Esophagus squamous epithelium (tissue), 4 donors: Measurements from ENCODE around the gene PSMA7.

Source experiments
- POLR2A ChIP-seq, 4 donors: fragments of 450-650 bp; IDR thresholded peaks; one replicate each; pipeline ENCODE4 v1.6.1; 2017; ENCODE audit warnings: antibody characterized with exemption in 4 of 4, mild to moderate bottlenecking in 4 of 4, moderate library complexity in 3 of 4
- TF ChIP-seq, protein P1 (sequence below), 6 experiments: fragments of 450-650 bp in 4 of 6; fragments of 200-600 bp in 2 of 6; sonication (generic) in 2 of 6; IDR thresholded peaks; one replicate each; pipeline ENCODE4 v1.5.1; 2016 to 2019; ENCODE audit warnings: antibody characterized with exemption in 6 of 6, mild to moderate bottlenecking in 4 of 6, moderate library complexity in 4 of 6

DNA sequence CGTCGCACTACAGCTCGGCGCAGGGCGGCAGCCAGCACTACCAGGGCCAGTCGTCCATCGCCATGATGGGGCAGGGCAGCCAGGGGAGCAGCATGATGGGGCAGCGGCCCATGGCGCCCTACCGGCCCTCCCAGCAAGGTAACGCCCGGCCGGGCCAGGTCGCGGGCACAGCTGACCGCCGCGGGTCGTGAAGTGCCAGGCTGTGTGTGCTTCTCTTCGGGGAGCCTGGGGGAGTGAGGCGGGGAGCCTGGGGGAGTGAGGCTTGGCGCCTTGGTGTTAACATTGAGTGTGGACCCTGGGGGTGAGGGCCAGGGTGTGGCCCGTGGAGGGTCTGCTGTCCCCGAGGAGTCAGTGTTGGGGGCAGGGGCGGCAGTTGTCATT is 20.3 kb upstream of the PSMA7 start:
- TF ChIP-seq, protein P1, sequence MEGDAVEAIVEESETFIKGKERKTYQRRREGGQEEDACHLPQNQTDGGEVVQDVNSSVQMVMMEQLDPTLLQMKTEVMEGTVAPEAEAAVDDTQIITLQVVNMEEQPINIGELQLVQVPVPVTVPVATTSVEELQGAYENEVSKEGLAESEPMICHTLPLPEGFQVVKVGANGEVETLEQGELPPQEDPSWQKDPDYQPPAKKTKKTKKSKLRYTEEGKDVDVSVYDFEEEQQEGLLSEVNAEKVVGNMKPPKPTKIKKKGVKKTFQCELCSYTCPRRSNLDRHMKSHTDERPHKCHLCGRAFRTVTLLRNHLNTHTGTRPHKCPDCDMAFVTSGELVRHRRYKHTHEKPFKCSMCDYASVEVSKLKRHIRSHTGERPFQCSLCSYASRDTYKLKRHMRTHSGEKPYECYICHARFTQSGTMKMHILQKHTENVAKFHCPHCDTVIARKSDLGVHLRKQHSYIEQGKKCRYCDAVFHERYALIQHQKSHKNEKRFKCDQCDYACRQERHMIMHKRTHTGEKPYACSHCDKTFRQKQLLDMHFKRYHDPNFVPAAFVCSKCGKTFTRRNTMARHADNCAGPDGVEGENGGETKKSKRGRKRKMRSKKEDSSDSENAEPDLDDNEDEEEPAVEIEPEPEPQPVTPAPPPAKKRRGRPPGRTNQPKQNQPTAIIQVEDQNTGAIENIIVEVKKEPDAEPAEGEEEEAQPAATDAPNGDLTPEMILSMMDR (IDR thresholded peaks at IDR 0.05), result no peak
- TF ChIP-seq POLR2A (IDR thresholded peaks at IDR 0.05), result no peak
